Hypothalamus (tissue), 51 donors: ENCODE measurements around the gene HOXD12.

ENCODE experiments used
- DNase-seq, 51 donors: peaks; one replicate each; lab custom pipeline; 2025; lab: John Stamatoyannopoulos, UW

Gene HOXD12

GRCh38 chr2:176099728-176100546 lies at the start of gene HOXD12:
TSS of gene HOXD12 (plus strand) at chr2:176099795. CDS start at chr2:176099802, 7 bp downstream.
- DNase-seq, result no peak

- DNase-seq, result no peak
Observed at GRCh38 chr2:176056406-176056805, 43.2 kb upstream of the HOXD12 start.

- DNase-seq, result no peak
Observed at GRCh38 chr2:176063958-176064357, 35.6 kb upstream of the HOXD12 start.

- DNase-seq, result no peak
Observed at GRCh38 chr2:176066645-176067588, 32.7 kb upstream of the HOXD12 start.

GRCh38 chr2:176067589-176068418 lies 31.8 kb upstream of the HOXD12 start:
- no peak for DNase-seq

GRCh38 chr2:176068419-176068832 lies 31.2 kb upstream of the HOXD12 start:
- DNase-seq, result no peak

GRCh38 chr2:176071330-176072291 lies 28.0 kb upstream of the HOXD12 start:
- no peak for DNase-seq

GRCh38 chr2:176072292-176072669 lies 27.3 kb upstream of the HOXD12 start:
- DNase-seq, result no peak

GRCh38 chr2:176072951-176073904 lies 26.4 kb upstream of the HOXD12 start:
- DNase-seq, result no peak

- DNase-seq, result no peak
Observed at GRCh38 chr2:176074919-176075425, 24.6 kb upstream of the HOXD12 start.

GRCh38 chr2:176075481-176075880 lies 24.1 kb upstream of the HOXD12 start:
- no peak for DNase-seq

- DNase-seq, result no peak
Observed at GRCh38 chr2:176076063-176076462, 23.5 kb upstream of the HOXD12 start.

GRCh38 chr2:176076796-176077195 lies 22.8 kb upstream of the HOXD12 start:
- DNase-seq, result no peak

GRCh38 chr2:176078541-176079284 lies 20.9 kb upstream of the HOXD12 start:
- DNase-seq, result no peak

- no peak for DNase-seq
Observed at GRCh38 chr2:176079285-176079830, 20.2 kb upstream of the HOXD12 start.

- peak in 1 of 51 donors; percentile 9 for DNase-seq
Observed at GRCh38 chr2:176079831-176080539, 19.6 kb upstream of the HOXD12 start.
